SJCRH30 (cell line): ENCODE measurements around the gene TRIM44. TPM values are rescaled to one million over a fixed set of nuclear protein-coding genes. Genes with fewer than 3 reads are reported as not detected.

Source experiments
- DNase-seq, 2 experiments: peaks; one replicate each; pipeline ENCODE4 v3.0.0-alpha.2; 2015 to 2020
- H3K27ac ChIP-seq: fragments of 250-450 bp; sonication (Bioruptor Pico); 2 replicates; pipeline ENCODE4 v1.5.1; 2020; ENCODE audit warnings: mild to moderate bottlenecking, moderate library complexity
- H3K27me3 ChIP-seq: fragments of 250-450 bp; sonication (Bioruptor Pico); 2 replicates; pipeline ENCODE4 v1.5.1; 2020; ENCODE audit warnings: mild to moderate bottlenecking, moderate library complexity
- H3K36me3 ChIP-seq: fragments of 250-450 bp; sonication (Bioruptor Pico); 2 replicates; pipeline ENCODE4 v1.5.1; 2020; ENCODE audit warnings: mild to moderate bottlenecking, moderate library complexity
- H3K4me1 ChIP-seq: fragments of 250-450 bp; sonication (Bioruptor Pico); 2 replicates; pipeline ENCODE4 v1.5.1; 2020; ENCODE audit warnings: mild to moderate bottlenecking, moderate library complexity
- H3K4me3 ChIP-seq: fragments of 250-450 bp; sonication (Bioruptor Pico); 2 replicates; pipeline ENCODE4 v1.5.1; 2020; ENCODE audit warnings: mild to moderate bottlenecking, moderate library complexity
- H3K9me3 ChIP-seq: fragments of 250-450 bp; sonication (Bioruptor Pico); replicated peaks from 2 replicates; pipeline ENCODE4 v1.5.1; 2020; ENCODE audit warnings: mild to moderate bottlenecking, moderate library complexity
- total RNA-seq: library from RNA; depleted of rRNA; stranded (reverse); fragments of >200 nt; shearing (Covaris generic); gene quantifications from 2 replicates; pipeline ENCODE4 v1.2.3, GENCODE V29; 2014; rRNA removed

The TRIM44 gene, protein sequence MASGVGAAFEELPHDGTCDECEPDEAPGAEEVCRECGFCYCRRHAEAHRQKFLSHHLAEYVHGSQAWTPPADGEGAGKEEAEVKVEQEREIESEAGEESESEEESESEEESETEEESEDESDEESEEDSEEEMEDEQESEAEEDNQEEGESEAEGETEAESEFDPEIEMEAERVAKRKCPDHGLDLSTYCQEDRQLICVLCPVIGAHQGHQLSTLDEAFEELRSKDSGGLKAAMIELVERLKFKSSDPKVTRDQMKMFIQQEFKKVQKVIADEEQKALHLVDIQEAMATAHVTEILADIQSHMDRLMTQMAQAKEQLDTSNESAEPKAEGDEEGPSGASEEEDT
- 66.8 and 67.0 TPM in 2 replicates for total RNA-seq

- Histone ChIP-seq H3K4me3 (peak within 1 kb of the TSS; percentile 71), H3K27me3 (no peaks in the 10 kb centered on the region), H3K36me3 (peaks cover 9% of the 10 kb centered on the region), H3K4me1 (peaks cover 12% of the 10 kb centered on the region; the same call in 1 of the 2 replicates), H3K9me3 (peaks cover 19% of the 10 kb centered on the region), H3K27ac (peak within 1 kb of the TSS; percentile 86)
- DNase-seq, result peak; percentile 83 to 87
Observed at GRCh38 chr11:35662649-35663407, at the start of gene TRIM44. TRIM44 (plus strand) TSS chr11:35662775; CDS start chr11:35663112, 337 bp downstream.

- no peak for DNase-seq
- no peak overlapping the region for H3K4me3 ChIP-seq
Observed at GRCh38 chr11:35614939-35615569, 47.5 kb upstream of the TRIM44 start.

DNA sequence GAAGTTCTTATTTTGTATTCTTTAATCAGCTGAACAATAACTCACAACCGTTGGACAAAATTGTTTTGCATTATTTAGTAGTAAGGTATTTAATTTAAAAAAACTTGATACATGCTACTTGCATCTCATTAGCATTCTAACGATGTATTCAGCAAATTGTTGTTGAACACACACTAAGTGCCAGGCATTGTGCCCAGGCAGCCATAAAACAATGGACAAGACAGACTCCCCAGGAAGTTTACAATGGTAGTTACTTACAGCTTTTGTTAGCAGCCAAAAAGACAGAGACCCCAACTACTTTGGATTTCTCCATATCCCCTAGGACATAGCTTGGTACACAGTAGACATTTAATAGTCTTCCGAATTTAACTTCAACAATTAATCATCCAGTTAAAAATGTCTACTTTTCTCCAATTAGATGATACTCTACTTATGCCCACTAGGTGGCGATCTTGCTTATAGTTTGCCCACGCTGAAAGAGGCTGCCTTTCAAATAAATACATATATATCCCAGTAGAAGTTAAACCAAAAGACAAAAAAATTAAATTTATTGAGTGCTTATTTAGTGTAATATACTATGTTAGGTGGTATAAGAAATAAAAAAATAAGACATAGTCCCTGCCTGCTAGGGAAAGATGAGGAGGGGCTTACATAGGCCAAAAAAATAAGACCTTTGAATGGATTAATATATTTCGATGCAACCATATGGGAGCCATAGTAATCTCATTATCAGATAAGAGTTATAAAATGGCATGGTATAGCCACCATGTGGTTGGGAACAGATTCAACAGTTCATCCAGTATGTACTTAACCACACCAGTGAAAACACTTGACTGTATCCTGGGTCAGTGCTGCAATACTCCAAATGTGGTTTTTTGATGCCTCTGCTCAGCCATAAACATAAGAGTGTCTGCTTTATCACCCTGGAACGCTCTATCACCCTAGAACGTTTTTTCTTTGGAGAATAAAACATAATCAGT, 46.4 kb upstream of the TRIM44 start:
- Histone ChIP-seq H3K4me1 (peaks cover 17% of the 10 kb centered on the region), H3K27ac (no peak overlapping the region), H3K4me3 (no peak overlapping the region), H3K36me3 (no peaks in the 10 kb centered on the region), H3K9me3 (no peaks in the 10 kb centered on the region), H3K27me3 (no peaks in the 10 kb centered on the region)
- peak in 1 of 2 experiments; percentile 77 for DNase-seq

More at GRCh38 chr11:35614939-35615569, 47.5 kb upstream of the TRIM44 start:
- no peaks in the 10 kb centered on the region for H3K9me3 ChIP-seq
- no peak overlapping the region for H3K27ac ChIP-seq
- H3K4me1 ChIP-seq, result peaks cover 10% of the 10 kb centered on the region
- H3K27me3 ChIP-seq, result 0 out of 2 replicates have a peak, but pooled peaks cover 3% of the 10 kb centered on the region
- H3K36me3 ChIP-seq, result no peaks in the 10 kb centered on the region

GRCh38 chr11:35617316-35617686, 45.3 kb upstream of the TRIM44 start:
- Histone ChIP-seq H3K36me3 (no peaks in the 10 kb centered on the region), H3K9me3 (no peaks in the 10 kb centered on the region), H3K4me1 (peaks cover 27% of the 10 kb centered on the region), H3K4me3 (peak overlapping the region; percentile 82), H3K27me3 (no peaks in the 10 kb centered on the region), H3K27ac (peak overlapping the region; percentile 85)
- no peak for DNase-seq

GRCh38 chr11:35617687-35618496, 44.7 kb upstream of the TRIM44 start, which contains the start of gene FJX1:
FJX1 (plus strand) TSS chr11:35618460; CDS start chr11:35618637, 177 bp downstream.
- H3K27ac ChIP-seq, result peak within 1 kb of the TSS; percentile 85
- peak; percentile 89 for DNase-seq
- no peaks in the 10 kb centered on the region for H3K9me3 ChIP-seq
- H3K4me3 ChIP-seq, result peak within 1 kb of the TSS; percentile 82
- no peaks in the 10 kb centered on the region for H3K36me3 ChIP-seq
- H3K4me1 ChIP-seq, result peaks cover 33% of the 10 kb centered on the region
- H3K27me3 ChIP-seq, result no peaks in the 10 kb centered on the region

- no peaks in the 10 kb centered on the region for H3K36me3 ChIP-seq
- no peaks in the 10 kb centered on the region for H3K27me3 ChIP-seq
- peaks cover 40% of the 10 kb centered on the region for H3K4me1 ChIP-seq
- H3K9me3 ChIP-seq, result no peaks in the 10 kb centered on the region
- DNase-seq, result peak in 1 of 2 experiments; percentile 63
- H3K27ac ChIP-seq, result peak overlapping the region; percentile 85
- peak overlapping the region; percentile 82 for H3K4me3 ChIP-seq
Observed at GRCh38 chr11:35618497-35619115, 44.0 kb upstream of the TRIM44 start.

- peaks cover 46% of the 10 kb centered on the region for H3K4me1 ChIP-seq
- peak overlapping the region; percentile 82 for H3K27ac ChIP-seq
- no peaks in the 10 kb centered on the region for H3K36me3 ChIP-seq
- peak in 1 of 2 experiments; percentile 55 for DNase-seq
- no peaks in the 10 kb centered on the region for H3K27me3 ChIP-seq
- H3K9me3 ChIP-seq, result no peaks in the 10 kb centered on the region
- H3K4me3 ChIP-seq, result peak overlapping the region; percentile 82
Observed at GRCh38 chr11:35619116-35619854, 43.3 kb upstream of the TRIM44 start.

DNA sequence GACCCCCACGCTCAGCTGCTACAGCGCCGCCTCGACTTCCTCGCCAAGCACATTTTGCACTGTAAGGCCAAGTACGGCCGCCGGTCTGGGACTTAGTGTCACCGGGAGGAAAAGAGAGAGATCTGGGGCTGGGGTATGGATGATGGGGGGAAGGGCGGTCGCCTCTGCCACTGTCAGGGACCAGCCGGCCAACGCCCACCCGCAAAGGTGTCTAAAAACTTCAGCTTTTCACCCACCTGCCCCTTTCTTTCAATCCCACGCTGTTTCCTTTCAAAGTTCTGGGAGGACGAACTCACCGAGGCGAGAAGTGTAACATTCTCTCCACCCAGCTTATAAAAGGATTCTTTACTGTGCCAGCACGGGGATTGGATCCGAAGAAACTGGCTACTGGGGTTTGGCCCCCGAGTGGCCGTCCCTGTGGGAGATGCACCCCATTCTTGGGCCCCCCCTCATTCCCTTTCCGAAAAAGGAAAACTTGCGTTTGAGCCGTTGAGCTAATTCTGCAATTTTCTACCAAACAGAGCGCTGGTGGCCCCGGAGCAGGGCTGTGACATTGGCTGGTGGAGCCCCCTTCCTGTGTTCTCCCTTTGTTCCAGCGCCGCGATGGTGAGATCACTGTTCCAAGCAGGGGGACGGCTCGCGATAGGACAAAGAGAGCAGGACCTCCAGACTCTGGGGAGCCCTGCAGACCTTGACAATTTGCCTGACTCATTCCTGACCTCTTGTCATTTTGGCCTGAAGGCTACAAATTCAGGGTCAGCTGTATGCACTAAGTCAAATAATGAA, 42.5 kb upstream of the TRIM44 start:
- Histone ChIP-seq H3K36me3 (no peaks in the 10 kb centered on the region), H3K9me3 (no peaks in the 10 kb centered on the region), H3K4me1 (peaks cover 46% of the 10 kb centered on the region), H3K27me3 (no peaks in the 10 kb centered on the region), H3K4me3 (peak overlapping the region; percentile 82), H3K27ac (peak overlapping the region; percentile 82)
- peak; percentile 80 to 81 for DNase-seq

DNA sequence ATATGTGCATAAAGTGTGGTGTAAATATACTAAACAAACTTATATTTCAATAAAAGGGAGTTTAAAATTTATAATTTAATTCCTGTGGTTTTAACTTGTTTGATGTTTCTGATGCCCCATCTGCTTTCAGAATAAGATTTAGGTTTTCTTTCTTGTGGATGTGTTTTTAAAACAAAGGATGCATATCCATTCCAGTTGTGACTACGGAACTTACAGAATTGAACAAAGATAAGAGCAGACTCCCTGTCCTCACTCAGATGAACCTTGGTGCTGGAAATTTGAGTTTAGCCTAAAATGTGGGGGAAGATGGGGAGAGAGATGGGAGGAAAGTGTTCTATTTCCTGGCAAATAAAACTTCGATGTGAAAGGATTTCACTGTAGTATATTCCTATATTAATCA, 41.8 kb upstream of the TRIM44 start:
- Histone ChIP-seq H3K4me1 (peaks cover 46% of the 10 kb centered on the region), H3K36me3 (no peaks in the 10 kb centered on the region), H3K27me3 (no peaks in the 10 kb centered on the region), H3K27ac (peak overlapping the region; percentile 82), H3K4me3 (peak overlapping the region; percentile 82), H3K9me3 (no peaks in the 10 kb centered on the region)
- no peak for DNase-seq

GRCh38 chr11:35621620-35622019, 41.0 kb upstream of the TRIM44 start:
- H3K4me1 ChIP-seq, result peaks cover 42% of the 10 kb centered on the region
- no peaks in the 10 kb centered on the region for H3K27me3 ChIP-seq
- peak overlapping the region; percentile 21; the same call in 1 of the 2 replicates for H3K27ac ChIP-seq
- no peak overlapping the region for H3K4me3 ChIP-seq
- no peaks in the 10 kb centered on the region for H3K36me3 ChIP-seq
- DNase-seq, result no peak
- no peaks in the 10 kb centered on the region for H3K9me3 ChIP-seq

DNA sequence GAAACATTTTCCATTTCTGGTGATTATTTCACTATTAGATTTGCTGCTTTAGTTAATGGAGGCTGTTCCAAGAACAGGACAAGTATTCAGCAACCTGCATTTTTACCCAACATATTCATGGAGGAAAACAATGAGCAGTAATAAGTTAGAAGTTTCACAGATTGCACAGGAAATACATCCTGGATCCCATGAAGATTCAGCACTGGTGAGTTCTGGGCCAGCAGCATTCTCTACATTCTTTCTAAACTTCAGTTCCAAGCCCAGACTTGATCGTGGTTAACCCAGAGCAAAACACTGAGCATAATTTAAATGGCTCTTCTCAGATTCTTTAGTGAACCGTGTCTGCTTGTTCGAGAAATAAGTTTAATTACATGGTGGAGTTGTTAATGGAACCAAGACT, 40.5 kb upstream of the TRIM44 start:
- Histone ChIP-seq H3K9me3 (no peaks in the 10 kb centered on the region), H3K27me3 (no peaks in the 10 kb centered on the region), H3K36me3 (no peaks in the 10 kb centered on the region), H3K4me1 (peaks cover 39% of the 10 kb centered on the region), H3K4me3 (no peak overlapping the region), H3K27ac (peak overlapping the region; percentile 21)
- DNase-seq, result peak; percentile 35 to 54
